ENCODE measurements around the gene EP300. TPM values are rescaled to one million over a fixed set of nuclear protein-coding genes. Genes with fewer than 3 reads are reported as not detected.
"Not testable (repeated sequence)": the region's sequence is repeated elsewhere in the genome, so short reads cannot be mapped to it uniquely, and the experiment has no call there.

EP300 gene
- total RNA-seq (ENCODE audit: low replicate concordance) = 57.9 and 66.6 TPM in 2 replicates

GRCh38 chr22:41092023-41092817 lies at the start of gene EP300:
Gene EP300 (plus strand): TSS chr22:41092592. CDS start chr22:41093005, 413 bp downstream.
- Histone ChIP-seq H3K4me3 (peak within 1 kb of the TSS; percentile 99), H3K36me3 (peaks cover 3% of the 10 kb centered on the region), H3K27ac (peak within 1 kb of the TSS; percentile 99), H4K20me1 (ENCODE audit: low read depth) (peaks cover 48% of the 10 kb centered on the region), H3F3A (ENCODE audit: low read depth) (peaks cover 13% of the 10 kb centered on the region), H3K4me1 (peaks cover 21% of the 10 kb centered on the region), H2AFZ (replicated peaks) (no peak within 1 kb of the TSS), H3K79me2 (ENCODE audit: low read depth) (peaks cover 55% of the 10 kb centered on the region), H3K9ac (peak within 1 kb of the TSS; percentile 95), H3K9me3 (ENCODE audit: low read depth) (no peaks in the 10 kb centered on the region), H3K4me2 (peak within 1 kb of the TSS; percentile 92), H3K27me3 (no peaks in the 10 kb centered on the region)
- Mint-ChIP-seq H3K4me3 (peak within 1 kb of the TSS; percentile 98), H3K27ac (peak within 1 kb of the TSS; percentile 99), H3K27me3 (ENCODE audit: insufficient read depth, low read depth) (peaks cover 1% of the 10 kb centered on the region), H3K36me3 (peaks cover 16% of the 10 kb centered on the region), H3K4me1 (peaks cover 30% of the 10 kb centered on the region), H3K9me3 (no peaks in the 10 kb centered on the region)
- DNase-seq (ENCODE audit: low spot score) = peak; percentile 85
- TF ChIP-seq CTCF (IDR thresholded peaks at IDR 0.05) = peak; percentile 27
- TF ChIP-seq EZH2 (IDR thresholded peaks at IDR 0.05) = no peak
- no peak for TF ChIP-seq EZH2phosphoT487 (IDR thresholded peaks at IDR 0.05)

- H3K27me3 Mint-ChIP-seq (ENCODE audit: insufficient read depth, low read depth) = peaks cover 2% of the 10 kb centered on the region
These were observed 48.7 kb upstream of the EP300 start for GRCh38 chr22:41043722-41044121.

DNA sequence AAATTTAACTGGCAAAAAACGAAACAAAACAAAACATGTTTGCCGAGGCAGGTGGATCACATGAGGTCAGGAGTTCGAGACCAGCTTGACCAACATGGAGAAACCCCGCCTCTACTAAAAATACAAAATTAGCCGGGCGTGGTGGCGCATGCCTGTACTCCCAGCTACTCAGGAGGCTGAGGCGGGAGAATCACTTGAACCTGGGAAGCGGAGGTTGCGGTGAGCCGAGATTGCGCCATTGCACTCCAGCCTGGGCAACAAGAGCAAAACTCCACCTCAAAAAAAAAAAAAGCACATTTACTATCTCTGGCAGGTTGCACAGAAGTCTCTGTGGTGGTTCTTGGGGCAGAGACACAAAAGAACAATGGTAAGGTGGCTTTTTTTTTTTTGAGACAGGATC lies 46.8 kb upstream of the EP300 start:
- H3K27me3 ChIP-seq; H3K4me3 ChIP-seq; H3K27me3 Mint-ChIP-seq (ENCODE audit: insufficient read depth, low read depth); H3K4me1 ChIP-seq; H3F3A ChIP-seq (ENCODE audit: low read depth); H3K36me3 ChIP-seq; H3K27ac ChIP-seq; H4K20me1 ChIP-seq (ENCODE audit: low read depth); H2AFZ ChIP-seq (replicated peaks); H3K36me3 Mint-ChIP-seq; H3K9me3 Mint-ChIP-seq; H3K9me3 ChIP-seq (ENCODE audit: low read depth); H3K79me2 ChIP-seq (ENCODE audit: low read depth); H3K4me2 ChIP-seq; H3K27ac Mint-ChIP-seq; H3K4me3 Mint-ChIP-seq; H3K9ac ChIP-seq; DNase-seq (ENCODE audit: low spot score): not testable (repeated sequence)
- peaks cover 13% of the 10 kb centered on the region for H3K4me1 Mint-ChIP-seq

More at GRCh38 chr22:41043722-41044121, 48.7 kb upstream of the EP300 start:
- no peaks in the 10 kb centered on the region for H3K36me3 ChIP-seq
- no peaks in the 10 kb centered on the region for H3K27me3 ChIP-seq
- no peaks in the 10 kb centered on the region for H3K36me3 Mint-ChIP-seq
- no peak overlapping the region for H2AFZ ChIP-seq (replicated peaks)
- no peak overlapping the region for H3K9ac ChIP-seq
- H3K9me3 Mint-ChIP-seq = no peaks in the 10 kb centered on the region
- H3K4me2 ChIP-seq = no peak overlapping the region
- no peaks in the 10 kb centered on the region for H4K20me1 ChIP-seq (ENCODE audit: low read depth)
- no peaks in the 10 kb centered on the region for H3K4me1 ChIP-seq
- no peaks in the 10 kb centered on the region for H3K9me3 ChIP-seq (ENCODE audit: low read depth)
- peaks cover 3% of the 10 kb centered on the region for H3F3A ChIP-seq (ENCODE audit: low read depth)
- H3K4me3 Mint-ChIP-seq = no peak overlapping the region
- TF ChIP-seq CTCF (IDR thresholded peaks at IDR 0.05) = no peak
- TF ChIP-seq EZH2 (IDR thresholded peaks at IDR 0.05) = no peak
- TF ChIP-seq EZH2phosphoT487 (IDR thresholded peaks at IDR 0.05) = no peak
- H3K4me1 Mint-ChIP-seq = peaks cover 6% of the 10 kb centered on the region
- H3K4me3 ChIP-seq = no peak overlapping the region
- H3K27ac ChIP-seq = no peak overlapping the region
- H3K79me2 ChIP-seq (ENCODE audit: low read depth) = no peaks in the 10 kb centered on the region
- no peak for DNase-seq (ENCODE audit: low spot score)
- no peak overlapping the region for H3K27ac Mint-ChIP-seq

DNA sequence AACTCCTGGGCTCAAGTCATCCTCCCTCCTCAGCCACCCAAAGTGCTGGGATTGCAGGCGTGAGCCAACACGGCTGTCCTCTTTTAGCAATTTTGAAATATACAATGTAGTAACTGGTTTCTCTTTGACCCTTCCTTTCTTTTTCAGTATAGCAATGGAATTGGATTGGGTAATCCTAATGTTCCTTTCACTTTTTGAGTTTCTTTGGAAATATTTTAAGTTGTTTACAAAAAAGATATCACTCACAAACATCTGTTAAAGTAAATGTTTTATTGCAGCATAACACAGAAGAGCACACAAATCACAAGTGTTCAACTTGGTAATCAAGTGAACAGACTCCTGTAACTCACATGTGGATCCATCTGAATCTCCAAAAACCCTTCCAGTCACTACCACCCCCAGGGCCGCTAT lies 44.6 kb upstream of the EP300 start:
- Histone ChIP-seq H3K36me3 (no peaks in the 10 kb centered on the region), H3K27ac (no peak overlapping the region), H3K4me2 (no peak overlapping the region), H2AFZ (replicated peaks) (no peak overlapping the region), H3K9me3 (ENCODE audit: low read depth) (no peaks in the 10 kb centered on the region), H3K9ac (no peak overlapping the region), H4K20me1 (ENCODE audit: low read depth) (no peaks in the 10 kb centered on the region), H3K4me3 (no peak overlapping the region), H3K27me3 (no peaks in the 10 kb centered on the region), H3K79me2 (ENCODE audit: low read depth) (no peaks in the 10 kb centered on the region), H3K4me1 (no peaks in the 10 kb centered on the region), H3F3A (ENCODE audit: low read depth) (peaks cover 8% of the 10 kb centered on the region)
- H3K4me1 Mint-ChIP-seq = peaks cover 18% of the 10 kb centered on the region
- no peaks in the 10 kb centered on the region for H3K36me3 Mint-ChIP-seq
- no peak for TF ChIP-seq CTCF (IDR thresholded peaks at IDR 0.05)
- no peak overlapping the region for H3K27ac Mint-ChIP-seq
- DNase-seq (ENCODE audit: low spot score) = no peak
- no peaks in the 10 kb centered on the region for H3K9me3 Mint-ChIP-seq
- no peak overlapping the region for H3K4me3 Mint-ChIP-seq
- peaks cover 5% of the 10 kb centered on the region for H3K27me3 Mint-ChIP-seq (ENCODE audit: insufficient read depth, low read depth)

DNA sequence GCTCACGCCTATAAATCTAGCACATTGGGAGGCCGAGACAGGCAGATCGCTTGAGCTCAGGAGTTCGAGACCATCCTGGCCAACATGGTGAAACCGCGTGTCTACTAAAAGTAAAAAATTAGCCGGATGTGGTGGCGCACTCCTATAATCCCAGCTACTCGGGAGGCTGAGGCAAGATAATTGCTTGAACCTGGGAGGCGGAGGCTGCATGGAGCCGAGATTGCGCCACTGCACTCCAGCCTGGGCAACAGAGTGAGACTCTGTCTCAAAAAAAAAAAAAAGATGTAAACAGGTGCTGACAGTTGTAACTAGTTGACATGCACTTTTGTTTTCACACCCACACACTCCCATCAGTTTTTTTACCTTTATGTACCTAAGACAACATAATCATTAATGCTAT lies 44.0 kb upstream of the EP300 start:
- not testable (repeated sequence) for H3K4me3 Mint-ChIP-seq
- peaks cover 24% of the 10 kb centered on the region for H3K4me1 Mint-ChIP-seq

More for the DNA sequence above, 44.0 kb upstream of the EP300 start:
- not testable (repeated sequence) for H3K9me3 ChIP-seq (ENCODE audit: low read depth); H3K27me3 ChIP-seq; H2AFZ ChIP-seq (replicated peaks); H3K36me3 ChIP-seq; H3K4me2 ChIP-seq; H3K4me1 ChIP-seq; H4K20me1 ChIP-seq (ENCODE audit: low read depth); H3K79me2 ChIP-seq (ENCODE audit: low read depth); DNase-seq (ENCODE audit: low spot score); H3K27me3 Mint-ChIP-seq (ENCODE audit: insufficient read depth, low read depth); H3K27ac ChIP-seq; H3K9me3 Mint-ChIP-seq; H3K36me3 Mint-ChIP-seq; H3K4me3 ChIP-seq; H3F3A ChIP-seq (ENCODE audit: low read depth); H3K9ac ChIP-seq
- peak overlapping the region; percentile 12 for H3K27ac Mint-ChIP-seq

Data from neural progenitor cell (in vitro differentiated cells).